ENCODE data around the gene WDR70.
"Not testable (repeated sequence)": the region's sequence is repeated elsewhere in the genome, so short reads cannot be mapped to it uniquely, and the experiment has no call there.

DNA sequence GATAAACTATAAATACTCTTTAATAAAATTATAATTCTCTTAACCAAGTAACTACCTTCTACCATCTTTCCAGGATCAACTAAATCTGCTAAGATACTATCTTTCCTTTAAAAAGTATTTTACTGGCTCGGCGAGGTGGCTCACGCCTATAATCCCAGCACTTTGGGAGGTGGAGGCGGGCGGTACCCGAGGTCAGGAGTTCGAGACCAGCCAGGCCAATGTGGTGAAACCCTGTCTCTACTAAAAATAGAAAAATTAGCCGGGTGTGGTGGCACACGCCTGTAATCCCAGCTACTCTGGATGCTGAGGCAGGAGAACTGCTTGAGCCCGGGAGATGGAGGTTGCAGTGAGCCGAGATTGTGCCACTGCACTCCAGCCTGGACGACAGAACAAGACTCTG lies 44.4 kb upstream of the WDR70 start:
- TF ChIP-seq CTCF (IDR thresholded peaks at IDR 0.05); EZH2phosphoT487 (IDR thresholded peaks at IDR 0.05; ENCODE audit: borderline replicate concordance, low read depth); RFX5 (IDR thresholded peaks at IDR 0.05; ENCODE audit: low read length); CHD2 (IDR thresholded peaks at IDR 0.05; ENCODE audit: low read length, partially characterized antibody); POLR2AphosphoS5 (IDR thresholded peaks at IDR 0.05; ENCODE audit: low read depth, low read length); EP300 (IDR thresholded peaks at IDR 0.05; ENCODE audit: borderline replicate concordance in 1 of 2, low read depth in 1 of 2, low read length in 1 of 2); NFIC (IDR thresholded peaks at IDR 0.05; ENCODE audit: borderline replicate concordance); TAF1 (IDR thresholded peaks at IDR 0.05; ENCODE audit: borderline replicate concordance, low read depth, low read length); RAD21 (IDR thresholded peaks at IDR 0.05; ENCODE audit: low read length); REST (IDR thresholded peaks at IDR 0.05; ENCODE audit: low read depth, low read length); TEAD4 (IDR thresholded peaks at IDR 0.05; ENCODE audit: borderline replicate concordance, insufficient read depth): not testable (repeated sequence)
- TF ChIP-seq, protein P1, sequence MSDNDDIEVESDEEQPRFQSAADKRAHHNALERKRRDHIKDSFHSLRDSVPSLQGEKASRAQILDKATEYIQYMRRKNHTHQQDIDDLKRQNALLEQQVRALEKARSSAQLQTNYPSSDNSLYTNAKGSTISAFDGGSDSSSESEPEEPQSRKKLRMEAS (IDR thresholded peaks at IDR 0.05; ENCODE audit: low read depth) = not testable (repeated sequence)
